ENCODE data around the gene SLITRK3.
"Not testable (repeated sequence)": the region's sequence is repeated elsewhere in the genome, so short reads cannot be mapped to it uniquely, and the experiment has no call there.

Gene SLITRK3

GRCh38 chr3:165148876-165149441 is 47.2 kb downstream of the SLITRK3 start:
- ChIA-PET CTCF (no interaction called here), POLR2A (no interaction called here)
- DNase-seq (ENCODE audit: extremely low spot score): no peak
- TF ChIP-seq, protein P1, sequence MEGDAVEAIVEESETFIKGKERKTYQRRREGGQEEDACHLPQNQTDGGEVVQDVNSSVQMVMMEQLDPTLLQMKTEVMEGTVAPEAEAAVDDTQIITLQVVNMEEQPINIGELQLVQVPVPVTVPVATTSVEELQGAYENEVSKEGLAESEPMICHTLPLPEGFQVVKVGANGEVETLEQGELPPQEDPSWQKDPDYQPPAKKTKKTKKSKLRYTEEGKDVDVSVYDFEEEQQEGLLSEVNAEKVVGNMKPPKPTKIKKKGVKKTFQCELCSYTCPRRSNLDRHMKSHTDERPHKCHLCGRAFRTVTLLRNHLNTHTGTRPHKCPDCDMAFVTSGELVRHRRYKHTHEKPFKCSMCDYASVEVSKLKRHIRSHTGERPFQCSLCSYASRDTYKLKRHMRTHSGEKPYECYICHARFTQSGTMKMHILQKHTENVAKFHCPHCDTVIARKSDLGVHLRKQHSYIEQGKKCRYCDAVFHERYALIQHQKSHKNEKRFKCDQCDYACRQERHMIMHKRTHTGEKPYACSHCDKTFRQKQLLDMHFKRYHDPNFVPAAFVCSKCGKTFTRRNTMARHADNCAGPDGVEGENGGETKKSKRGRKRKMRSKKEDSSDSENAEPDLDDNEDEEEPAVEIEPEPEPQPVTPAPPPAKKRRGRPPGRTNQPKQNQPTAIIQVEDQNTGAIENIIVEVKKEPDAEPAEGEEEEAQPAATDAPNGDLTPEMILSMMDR (IDR thresholded peaks at IDR 0.05; ENCODE audit: control extremely low read depth, extremely low read depth, low read depth, missing control alignments): no peak

GRCh38 chr3:165144271-165144670 is 51.9 kb downstream of the SLITRK3 start:
- ChIA-PET CTCF (interaction anchor here (1.0 kb wide), 1 partner anchor 24 kb away, joined by 3 read pairs; no protein-coding TSS in a partner anchor), POLR2A (no interaction called here)
- DNase-seq (ENCODE audit: extremely low spot score): no peak
- TF ChIP-seq, protein P1 (IDR thresholded peaks at IDR 0.05; ENCODE audit: control extremely low read depth, extremely low read depth, low read depth, missing control alignments): no peak

DNA sequence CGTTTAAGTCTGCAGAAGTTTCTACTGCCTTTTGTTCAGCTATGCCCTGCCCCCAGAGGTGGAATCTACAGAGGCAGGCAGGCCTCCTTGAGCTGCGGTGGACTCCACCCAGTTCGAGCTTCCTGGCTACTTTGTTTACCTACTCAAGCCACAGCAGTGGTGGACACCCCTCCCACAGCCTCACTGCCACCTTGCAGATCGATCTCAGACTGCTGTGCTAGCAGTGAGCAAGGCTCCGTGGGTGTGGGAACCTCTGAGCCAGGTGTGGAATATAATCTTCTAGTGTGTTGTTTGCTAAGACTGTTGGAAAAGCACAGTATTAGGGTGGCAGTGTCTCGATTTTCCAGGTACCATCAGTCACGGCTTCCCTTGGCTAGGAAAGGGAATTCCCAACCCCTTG is 56.3 kb downstream of the SLITRK3 start:
- CTCF ChIA-PET; POLR2A ChIA-PET; DNase-seq (ENCODE audit: extremely low spot score): not testable (repeated sequence)

All from GM10248 (cell line).